Stimulated activated CD8-positive, alpha-beta memory T cell treated with anti-CD3 and anti-CD28 coated beads, Interleukin-7, amount 100 ng/mL, for 48 hours (primary cell): ENCODE data around the gene CHAMP1.

Source experiments
- DNase-seq, 2 donors: peaks; one replicate each; pipeline ENCODE4 v3.0.0-alpha.2; 2020; ENCODE audit warnings: low read depth in 1 of 2; ENCODE audit errors: extremely low read depth in 1 of 2

Gene CHAMP1

DNA sequence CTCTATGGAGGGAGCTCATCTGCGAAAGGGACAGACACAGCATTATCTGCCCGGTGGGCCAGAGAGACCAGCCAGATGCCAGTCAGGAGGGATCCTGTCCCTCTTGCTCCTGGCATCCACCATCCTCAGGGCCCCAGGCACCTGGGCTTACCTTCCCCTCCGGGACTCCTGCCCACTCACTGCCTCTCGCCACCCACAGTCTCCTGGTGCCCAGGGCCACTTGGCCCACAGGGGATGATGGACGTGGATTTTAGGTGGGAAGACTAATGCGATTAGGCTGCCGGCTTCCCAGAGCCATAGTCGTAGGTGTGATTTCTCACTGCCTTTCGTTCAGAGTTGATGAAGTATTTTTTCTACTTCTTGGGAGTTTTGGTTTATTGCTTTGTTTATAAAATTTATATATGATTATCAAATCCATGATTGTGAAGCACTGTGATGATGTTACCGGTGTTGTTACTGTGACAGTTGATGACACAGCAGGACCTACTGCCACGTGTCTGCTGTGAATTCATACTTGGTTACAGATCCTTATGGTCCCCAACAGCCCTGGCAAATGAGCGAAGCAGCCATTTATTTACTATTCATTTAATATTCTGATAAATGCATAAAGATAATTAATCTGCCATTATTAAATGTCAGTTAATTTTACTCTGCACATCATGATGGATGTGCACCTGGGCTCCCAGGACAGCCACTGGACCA is 14.5 kb upstream of the CHAMP1 start:
- DNase-seq: no peak

DNA sequence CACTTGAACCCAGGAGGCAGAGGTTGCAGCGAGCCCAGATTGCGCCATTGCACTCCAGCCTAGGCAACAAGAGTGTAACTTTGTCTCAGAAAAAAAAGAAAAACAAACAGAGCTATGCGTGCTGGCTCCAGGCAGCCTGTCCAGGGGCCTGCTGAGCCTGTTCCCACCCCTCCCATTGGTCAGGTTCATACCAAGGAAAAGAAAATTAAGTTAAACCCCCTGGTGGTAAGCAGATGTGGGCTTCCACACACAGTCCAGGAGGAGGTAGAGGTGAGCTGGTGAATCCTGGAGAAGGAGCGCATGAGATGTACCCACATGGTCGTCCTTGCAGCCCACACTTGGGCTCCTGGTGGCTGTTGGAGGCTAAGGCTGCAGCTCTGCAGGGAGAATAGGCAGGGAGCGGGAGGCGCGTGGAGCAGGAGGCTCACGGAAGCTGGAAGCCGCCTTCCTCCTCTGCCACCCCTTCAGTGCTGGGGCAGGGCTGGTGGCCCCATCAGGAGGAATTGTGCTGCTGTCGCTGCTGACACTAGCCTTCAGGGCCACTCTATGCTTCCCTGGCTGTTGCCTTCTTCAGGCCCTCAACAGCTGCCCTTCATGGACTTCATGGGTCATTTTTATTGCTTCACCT is 10.5 kb upstream of the CHAMP1 start:
- DNase-seq: no peak

DNA sequence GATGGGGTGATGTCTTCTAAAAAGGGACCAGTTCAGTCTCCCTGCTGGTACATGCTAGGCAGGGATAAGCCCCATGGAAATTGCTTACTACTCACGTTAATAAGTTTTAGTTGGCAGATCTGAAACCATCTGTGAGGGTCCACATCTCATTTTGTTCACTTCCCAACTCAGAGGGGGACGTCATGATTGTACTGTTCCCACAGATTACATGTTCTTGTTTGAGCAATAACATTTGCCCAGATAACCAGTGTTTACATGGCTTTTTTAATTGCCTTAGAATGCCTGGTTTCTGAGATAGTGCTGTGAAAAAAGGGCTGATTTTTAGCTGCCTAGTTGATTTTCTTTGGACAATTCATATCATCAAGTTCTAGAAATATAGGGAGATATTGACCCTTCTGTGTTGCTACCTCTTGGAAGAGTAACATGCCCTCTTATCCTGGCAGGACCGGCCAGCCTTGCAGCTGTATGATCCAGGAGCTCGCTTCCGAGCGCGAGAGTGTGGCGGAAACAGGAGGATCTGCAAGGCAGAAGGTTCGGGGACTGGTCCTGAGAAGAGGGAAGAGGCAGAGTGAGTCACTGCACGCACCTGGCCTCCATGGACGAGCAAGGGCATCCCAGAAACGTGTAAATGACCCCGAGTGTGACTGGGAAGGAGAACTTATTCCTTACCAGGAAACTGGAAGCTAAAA is 9.8 kb upstream of the CHAMP1 start:
- DNase-seq: no peak

DNA sequence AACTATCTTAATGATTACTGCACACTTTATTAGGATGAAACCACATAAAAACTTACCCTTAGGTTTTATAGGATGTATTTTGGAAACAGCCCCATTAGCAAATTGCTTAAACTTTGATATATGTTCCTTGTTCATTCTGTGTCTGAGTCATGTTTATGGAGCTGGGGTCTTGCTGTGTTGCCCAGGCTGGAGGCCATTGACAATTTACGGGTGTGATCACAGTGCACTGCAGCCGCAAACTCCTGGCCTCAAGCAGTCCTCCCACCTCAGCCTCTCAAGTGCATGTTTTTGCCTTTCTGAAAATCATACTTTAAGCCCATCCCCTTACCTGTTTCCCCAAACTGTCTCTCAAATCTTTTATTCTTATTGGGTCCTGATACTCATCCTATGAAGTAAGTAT is 5.2 kb upstream of the CHAMP1 start:
- DNase-seq: no peak

DNA sequence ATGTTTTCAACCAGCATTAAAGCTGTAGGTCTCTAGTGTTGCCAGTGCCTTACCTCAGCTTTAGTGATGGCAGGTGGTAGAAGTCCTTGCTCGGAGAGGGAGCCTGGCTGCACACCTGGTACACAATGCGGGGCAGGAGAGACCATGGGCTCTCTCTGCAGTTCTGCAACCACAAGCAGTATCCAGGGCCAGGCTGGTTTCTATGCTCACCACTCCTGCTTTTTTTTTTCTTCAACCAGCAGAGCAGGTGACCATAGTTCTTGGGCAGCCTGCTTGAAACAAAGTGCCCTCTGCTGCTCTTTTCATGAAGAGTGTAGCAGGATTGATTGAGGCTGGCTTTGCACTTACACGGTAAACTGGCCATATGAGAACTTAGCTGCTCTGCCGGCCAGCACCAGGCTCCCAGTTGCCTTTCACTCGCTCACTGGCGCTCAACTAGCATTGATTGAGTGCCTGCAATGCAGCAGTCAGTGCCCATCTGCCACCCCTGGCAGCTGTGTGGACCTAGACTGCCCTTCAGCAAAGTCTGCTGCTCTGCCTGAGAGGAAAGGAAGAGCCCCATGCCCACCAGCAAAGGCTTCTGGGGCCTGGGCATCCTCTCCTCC is 4.4 kb upstream of the CHAMP1 start:
- DNase-seq: no peak

DNA sequence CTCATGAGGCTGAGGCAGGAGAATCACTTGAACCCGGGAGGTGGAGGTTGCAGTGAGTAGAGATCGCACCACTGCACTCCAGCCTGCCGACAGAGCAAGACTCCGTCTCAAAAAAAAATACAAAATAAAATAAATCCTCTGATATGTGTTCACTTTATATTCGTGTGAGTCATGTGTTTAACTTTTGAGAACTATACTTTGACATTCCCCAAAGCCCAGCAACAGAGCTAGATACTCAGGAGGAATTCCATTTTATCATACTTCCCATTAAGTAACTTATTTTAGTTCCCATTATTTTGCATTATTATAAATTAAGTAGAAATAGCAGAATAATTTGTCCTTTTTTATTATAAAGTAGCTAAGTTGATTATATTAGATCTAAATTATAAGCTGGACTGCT is 3.3 kb upstream of the CHAMP1 start:
- DNase-seq: no peak

DNA sequence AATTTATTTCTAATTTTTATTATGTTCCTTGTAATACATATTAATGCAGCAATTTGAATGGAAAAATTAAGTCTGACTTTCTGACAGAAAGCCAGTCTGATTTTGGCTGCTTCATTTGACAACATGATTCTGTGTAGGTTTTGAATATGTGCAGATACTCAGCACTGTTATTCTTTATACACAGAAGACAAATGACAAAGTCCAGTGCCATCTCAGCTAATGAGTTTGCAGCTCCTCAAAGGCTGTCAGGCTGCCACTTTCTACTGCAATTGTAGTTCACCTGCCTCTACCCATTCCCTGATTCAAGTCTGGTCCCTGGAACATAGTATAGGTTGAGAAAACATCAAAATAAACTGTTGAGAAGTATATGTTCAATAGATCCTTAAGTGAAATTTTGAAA is 2.9 kb upstream of the CHAMP1 start:
- DNase-seq: no peak

DNA sequence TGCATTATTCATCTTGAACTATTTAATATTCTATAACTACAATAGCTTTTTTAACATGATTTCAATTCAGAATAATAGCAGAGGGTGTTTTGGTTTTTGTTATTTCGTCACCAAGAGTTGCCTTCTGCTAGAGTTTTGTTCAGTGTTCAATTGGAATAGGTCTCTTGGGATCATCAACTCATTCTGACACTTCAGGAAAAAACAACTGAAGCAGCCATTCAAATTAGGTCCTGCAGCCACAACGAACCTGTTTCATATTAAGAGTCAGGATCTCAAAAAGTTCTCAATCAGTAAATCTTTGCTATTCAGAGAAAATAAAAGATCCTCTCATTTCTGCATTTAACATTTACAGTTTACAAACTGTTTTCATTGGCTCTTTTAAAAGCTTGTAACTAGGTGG is 2.4 kb upstream of the CHAMP1 start:
- no peak for DNase-seq

DNA sequence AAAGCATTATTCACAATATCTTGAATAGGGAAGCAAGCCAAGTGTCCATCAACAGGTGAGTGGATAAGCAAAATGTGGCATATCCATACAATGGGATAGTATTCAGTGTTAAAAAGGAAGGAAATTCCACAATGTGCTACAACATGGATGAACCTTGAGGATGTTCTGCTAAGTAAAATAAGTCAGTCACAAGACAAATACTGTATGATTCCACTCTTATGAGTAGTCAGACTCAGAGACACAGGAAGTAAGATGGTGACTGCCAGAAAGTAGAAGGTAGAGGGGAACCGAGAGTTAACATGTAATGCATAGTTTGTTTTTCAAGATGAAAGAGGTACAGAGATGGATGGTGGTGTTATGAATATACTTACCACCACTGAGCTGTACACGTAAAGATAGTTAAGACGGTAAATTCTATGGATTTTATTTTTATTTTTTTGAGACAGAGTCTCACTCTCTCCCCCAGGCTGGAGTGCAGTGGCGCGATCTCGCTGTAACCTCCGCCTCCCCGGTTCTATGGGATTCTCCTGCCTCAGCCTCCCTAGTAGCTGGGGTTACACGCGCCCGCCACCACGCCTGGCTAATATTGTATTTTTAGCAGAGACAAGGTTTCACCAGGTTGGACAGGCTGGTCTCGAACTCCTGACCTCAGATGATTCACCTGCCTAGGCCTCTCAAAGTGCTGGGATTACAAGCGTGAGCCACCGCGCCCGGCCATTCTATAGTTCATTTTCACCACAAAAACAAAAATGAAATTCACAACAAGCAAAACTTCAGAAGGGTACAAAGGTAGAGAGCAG is 1.0 kb upstream of the CHAMP1 start:
- peak in 1 of 2 donors; percentile 39 for DNase-seq

DNA sequence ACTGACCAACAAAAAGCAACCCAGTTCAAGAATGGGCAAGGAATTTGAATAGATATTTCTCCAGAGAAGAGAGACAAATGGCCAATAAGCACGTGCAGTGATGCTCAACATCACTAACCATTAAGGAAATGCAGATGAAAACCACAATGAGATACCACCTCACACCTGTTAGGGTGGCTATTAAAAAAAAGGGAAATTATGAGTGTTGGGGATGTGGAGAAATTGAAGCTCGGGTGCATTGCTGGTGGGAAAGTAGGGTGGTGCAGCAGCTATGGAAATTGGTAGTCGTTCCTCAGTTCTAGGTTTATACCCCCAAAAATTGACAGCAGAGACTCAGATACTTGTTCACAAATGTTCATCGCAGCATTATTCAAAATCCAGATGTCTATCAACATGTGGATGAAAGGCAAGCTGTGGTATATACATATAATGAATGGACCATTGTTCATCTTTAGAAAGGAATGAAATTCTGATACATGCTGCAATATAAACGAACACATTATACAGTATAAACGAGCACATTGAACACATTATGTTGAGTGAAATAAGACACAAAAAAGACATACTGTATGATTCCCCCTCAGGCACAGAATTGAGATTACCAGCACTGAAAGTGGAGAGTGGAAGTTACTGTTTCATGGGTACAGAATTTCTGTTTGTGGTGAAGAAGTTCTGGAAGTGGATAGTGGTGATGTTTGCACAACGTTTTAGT is 927 bp downstream of the CHAMP1 start:
- DNase-seq: no peak

DNA sequence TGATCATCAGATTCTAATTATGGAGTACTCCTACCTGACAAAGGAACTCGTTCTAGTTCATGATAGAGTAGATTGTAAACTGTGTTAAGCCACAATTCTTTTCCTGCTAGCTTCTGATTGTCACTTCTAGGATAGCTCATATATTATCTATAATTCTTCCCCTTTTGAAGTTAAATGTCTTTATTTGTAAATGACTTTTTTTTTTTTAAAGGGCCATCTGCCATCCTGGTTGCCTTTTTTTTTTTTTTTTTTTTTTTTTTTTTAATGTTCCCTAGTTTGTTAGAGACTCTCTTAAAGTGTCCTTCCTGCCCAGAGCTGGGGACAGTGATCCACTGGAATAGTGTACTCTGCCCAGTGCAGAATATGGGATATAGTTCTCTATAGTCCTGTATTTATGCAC is 4.3 kb downstream of the CHAMP1 start:
- no peak for DNase-seq

DNA sequence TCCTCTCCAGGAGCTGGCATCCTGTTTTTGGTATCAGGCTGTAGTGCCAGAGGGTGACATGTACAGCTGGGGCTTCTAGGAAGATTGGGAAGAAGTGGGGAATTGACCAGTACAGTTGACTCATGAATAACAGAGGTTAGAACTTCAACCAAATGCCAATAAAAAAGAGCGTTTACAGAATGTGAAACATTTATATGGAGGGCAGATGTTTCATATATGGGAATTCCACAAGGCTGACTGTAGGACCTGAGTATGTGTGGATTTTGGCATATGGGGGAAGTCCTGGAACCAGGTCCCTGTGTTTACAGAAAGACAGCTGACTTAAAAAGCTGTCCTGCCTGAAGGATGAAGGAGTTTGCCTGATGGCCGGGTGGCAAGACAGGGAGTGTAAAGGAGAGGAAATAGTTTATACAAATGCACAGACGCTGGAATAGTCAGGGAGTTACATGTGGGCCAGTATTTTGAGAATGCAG is 5.2 kb downstream of the CHAMP1 start:
- DNase-seq: no peak

DNA sequence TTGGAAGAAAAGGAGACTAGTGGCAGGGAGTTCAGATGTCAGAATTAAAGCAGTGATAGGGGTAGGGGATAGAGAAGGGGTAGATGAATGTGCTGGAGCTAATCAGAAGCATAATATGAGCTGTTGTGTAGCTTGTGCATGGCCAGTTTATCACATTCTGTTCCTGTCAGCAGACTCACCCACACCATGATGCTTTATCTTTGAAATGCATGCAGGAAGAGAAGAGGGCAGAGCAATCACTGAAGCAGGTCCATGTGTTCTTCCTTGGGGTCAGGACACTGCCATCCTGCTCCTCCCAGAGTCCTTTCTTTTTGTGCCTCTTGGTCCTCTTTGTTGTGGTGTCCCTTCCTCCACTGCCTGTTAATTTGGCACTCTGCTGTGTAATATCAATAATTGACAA is 5.8 kb downstream of the CHAMP1 start:
- DNase-seq: no peak

DNA sequence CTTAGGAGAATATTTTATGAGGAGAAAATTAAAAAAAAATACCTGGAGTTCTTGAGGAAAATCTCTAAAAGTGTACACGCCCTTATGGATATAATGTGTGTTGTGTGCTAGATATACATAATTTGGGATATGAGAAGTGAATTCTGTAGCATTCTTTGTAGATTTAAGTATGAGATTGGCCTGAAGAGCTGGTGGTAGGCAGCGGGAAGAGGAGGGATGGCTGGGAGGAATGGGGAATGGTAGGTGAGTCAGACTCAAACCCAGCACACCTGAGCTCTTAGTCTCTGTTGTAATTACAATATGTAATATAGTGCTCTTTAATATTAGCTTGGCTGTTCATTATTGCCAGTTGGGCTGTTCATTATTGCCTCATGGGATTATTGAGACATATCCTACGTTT is 7.0 kb downstream of the CHAMP1 start:
- DNase-seq: no peak

DNA sequence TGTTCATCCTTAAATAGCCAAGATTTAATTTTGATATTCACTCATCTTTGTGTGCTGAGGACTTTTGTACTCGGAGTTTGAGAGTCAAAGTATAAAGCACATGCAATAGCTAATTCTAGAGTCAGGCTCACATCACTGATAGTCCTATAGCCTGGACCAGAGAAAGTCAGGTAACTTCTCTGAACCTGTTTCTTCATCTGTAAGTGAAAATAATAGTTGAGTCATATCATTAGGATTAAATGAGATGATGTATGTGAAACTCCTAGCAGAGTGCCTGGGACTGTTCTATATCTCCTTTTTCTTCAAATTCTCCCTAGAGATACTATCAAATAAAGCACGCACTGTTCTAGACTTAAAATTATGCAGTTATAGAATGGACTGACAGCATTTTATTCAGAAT is 9.0 kb downstream of the CHAMP1 start:
- no peak for DNase-seq

DNA sequence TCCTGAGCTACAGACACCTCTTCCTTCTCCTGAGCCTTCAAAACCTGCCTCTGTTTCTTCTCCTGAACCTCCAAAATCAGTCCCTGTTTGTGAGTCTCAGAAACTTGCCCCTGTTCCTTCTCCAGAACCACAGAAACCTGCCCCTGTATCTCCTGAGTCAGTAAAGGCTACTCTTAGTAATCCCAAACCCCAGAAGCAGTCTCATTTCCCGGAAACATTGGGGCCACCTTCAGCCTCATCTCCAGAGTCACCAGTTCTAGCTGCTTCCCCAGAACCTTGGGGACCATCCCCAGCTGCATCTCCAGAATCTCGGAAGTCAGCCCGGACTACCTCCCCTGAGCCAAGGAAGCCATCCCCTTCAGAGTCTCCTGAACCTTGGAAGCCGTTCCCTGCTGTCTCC is 10.0 kb downstream of the CHAMP1 start:
- DNase-seq: peak in 1 of 2 donors; percentile 8

DNA sequence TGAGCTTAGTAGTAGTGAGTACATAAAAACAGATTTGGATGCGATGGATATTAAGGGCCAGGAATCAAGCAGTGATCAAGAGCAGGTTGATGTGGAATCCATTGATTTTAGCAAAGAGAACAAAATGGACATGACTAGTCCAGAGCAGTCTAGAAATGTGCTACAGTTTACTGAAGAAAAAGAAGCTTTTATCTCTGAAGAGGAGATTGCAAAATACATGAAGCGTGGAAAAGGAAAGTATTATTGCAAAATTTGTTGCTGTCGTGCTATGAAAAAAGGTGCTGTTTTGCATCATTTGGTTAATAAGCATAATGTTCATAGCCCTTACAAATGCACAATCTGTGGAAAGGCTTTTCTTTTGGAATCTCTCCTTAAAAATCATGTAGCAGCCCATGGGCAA is 11.4 kb downstream of the CHAMP1 start:
- DNase-seq: no peak

DNA sequence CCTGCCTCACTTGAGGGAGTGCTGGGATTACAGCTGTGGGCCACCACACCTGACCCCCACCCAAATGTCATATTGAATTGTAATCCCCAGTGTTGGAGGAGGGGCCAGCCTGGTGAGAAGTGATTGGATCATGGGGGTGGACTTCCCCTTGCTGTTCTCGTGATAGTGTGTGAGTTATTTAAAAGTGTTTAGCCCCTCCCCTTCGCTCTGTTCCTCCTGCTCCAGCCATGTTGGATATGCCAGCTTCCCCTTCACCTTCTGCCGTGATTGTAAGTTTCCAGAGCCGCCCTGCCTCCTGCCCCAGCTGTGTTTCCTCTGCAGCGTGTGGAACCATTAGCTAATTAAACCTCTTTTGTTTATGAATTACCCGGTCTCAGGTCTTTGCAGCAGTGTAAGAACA is 13.7 kb downstream of the CHAMP1 start:
- DNase-seq: no peak

DNA sequence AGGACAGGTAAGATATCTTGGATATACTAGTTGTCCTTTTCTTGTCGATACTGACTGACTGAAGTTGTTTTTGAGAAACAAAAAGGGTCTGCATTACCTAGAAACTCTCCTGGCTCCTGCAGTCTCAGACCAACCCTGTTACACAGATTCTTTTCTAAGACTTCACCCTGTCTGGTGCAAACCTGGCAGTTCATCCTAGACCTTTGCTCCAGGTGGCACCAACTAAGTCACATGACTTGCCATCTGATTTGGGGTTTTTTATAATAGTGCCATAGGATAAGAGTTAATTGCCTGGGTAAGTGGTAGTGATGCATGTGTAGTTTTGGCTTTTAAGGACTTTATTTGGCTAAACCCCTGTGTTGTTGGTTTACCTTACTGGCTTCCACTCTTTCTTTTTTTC is 14.3 kb downstream of the CHAMP1 start:
- no peak for DNase-seq

DNA sequence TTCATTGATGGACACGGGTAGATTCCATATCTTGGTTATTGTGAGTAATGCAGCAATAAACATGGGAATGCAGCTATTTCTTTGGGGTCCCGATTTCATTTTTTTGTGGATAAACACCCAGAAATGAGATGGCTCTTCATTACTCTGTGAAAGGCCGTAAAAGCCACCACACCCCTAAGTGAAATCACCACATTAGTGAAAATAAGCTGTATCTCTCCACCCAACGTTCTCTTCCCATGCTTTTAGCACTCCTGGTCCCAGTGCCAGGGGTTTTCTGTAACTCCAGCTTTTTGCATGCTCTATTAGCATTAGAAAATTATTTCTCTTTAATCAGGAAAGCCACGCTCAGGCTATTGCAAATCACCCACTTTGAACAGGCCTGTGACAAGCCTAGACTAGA is 15.8 kb downstream of the CHAMP1 start:
- DNase-seq: no peak
